Measurements from ENCODE around the gene TPX2. TPM values are rescaled to one million over a fixed set of nuclear protein-coding genes. Genes with fewer than 3 reads are reported as not detected.
"Not testable (repeated sequence)": the region's sequence is repeated elsewhere in the genome, so short reads cannot be mapped to it uniquely, and the experiment has no call there.

Gene TPX2
- total RNA-seq, 4 donors from 2014 or later = 4.4 to 11.2 (median 9.7) TPM

- H3K4me3 ChIP-seq = peak overlapping the region; percentile 76
- H3K4me1 ChIP-seq = peaks cover 9% of the 10 kb centered on the region
- H3K9me3 ChIP-seq = no peaks in the 10 kb centered on the region
- H3K27ac ChIP-seq = no peak overlapping the region
- H3K27me3 ChIP-seq = no peaks in the 10 kb centered on the region
- TF ChIP-seq EP300 (IDR thresholded peaks at IDR 0.05) = no peak
- TF ChIP-seq POLR2AphosphoS5 (IDR thresholded peaks at IDR 0.05) = no peak
- no peak for TF ChIP-seq CTCF (IDR thresholded peaks at IDR 0.05)
- no peak for TF ChIP-seq POLR2A (IDR thresholded peaks at IDR 0.05)
- no peak for DNase-seq (ENCODE audit: low spot score in 2 of 2)
- WGBS = 16% methylated on average over 1 of the region's 1 CpG
- H3K36me3 ChIP-seq = no peaks in the 10 kb centered on the region
Measured at GRCh38 chr20:31740208-31740607, 1.1 kb downstream of the TPX2 start.

GRCh38 chr20:31740656-31741323, 1.7 kb downstream of the TPX2 start:
- DNase-seq (ENCODE audit: low spot score in 2 of 2) = no peak
- peaks cover 9% of the 10 kb centered on the region for H3K4me1 ChIP-seq
- WGBS = 55% methylated on average over 1 of the region's 1 CpG
- no peak overlapping the region for H3K27ac ChIP-seq
- H3K9me3 ChIP-seq = no peaks in the 10 kb centered on the region
- H3K36me3 ChIP-seq = no peaks in the 10 kb centered on the region
- H3K27me3 ChIP-seq = no peaks in the 10 kb centered on the region
- TF ChIP-seq CTCF (IDR thresholded peaks at IDR 0.05) (no peak), EP300 (IDR thresholded peaks at IDR 0.05) (no peak), POLR2AphosphoS5 (IDR thresholded peaks at IDR 0.05) (no peak)
- H3K4me3 ChIP-seq = no peak overlapping the region

GRCh38 chr20:31746068-31746878, 7.2 kb downstream of the TPX2 start:
- TF ChIP-seq CTCF (IDR thresholded peaks at IDR 0.05) (no peak), POLR2A (IDR thresholded peaks at IDR 0.05) (no peak), POLR2AphosphoS5 (IDR thresholded peaks at IDR 0.05) (no peak), EP300 (IDR thresholded peaks at IDR 0.05) (no peak)
- DNase-seq (ENCODE audit: low spot score in 2 of 2) = no peak
- WGBS = 12% methylated on average over 1 of the region's 1 CpG
- no peaks in the 10 kb centered on the region for H3K9me3 ChIP-seq
- peaks cover 7% of the 10 kb centered on the region for H3K4me1 ChIP-seq
- H3K27me3 ChIP-seq = no peaks in the 10 kb centered on the region
- H3K36me3 ChIP-seq = no peaks in the 10 kb centered on the region
- H3K4me3 ChIP-seq = no peak overlapping the region
- H3K27ac ChIP-seq = no peak overlapping the region

GRCh38 chr20:31747028-31747427, 7.9 kb downstream of the TPX2 start:
- H3K36me3 ChIP-seq; H3K4me1 ChIP-seq; H3K4me3 ChIP-seq; H3K27me3 ChIP-seq; DNase-seq (ENCODE audit: low spot score in 2 of 2); H3K9me3 ChIP-seq; H3K27ac ChIP-seq: not testable (repeated sequence)
- WGBS = 82% methylated on average over 14 of the region's 14 CpGs

- no peaks in the 10 kb centered on the region for H3K9me3 ChIP-seq
- no peaks in the 10 kb centered on the region for H3K27me3 ChIP-seq
- TF ChIP-seq EP300 (IDR thresholded peaks at IDR 0.05) (no peak), POLR2AphosphoS5 (IDR thresholded peaks at IDR 0.05) (no peak), CTCF (IDR thresholded peaks at IDR 0.05) (no peak), POLR2A (IDR thresholded peaks at IDR 0.05) (no peak)
- no peaks in the 10 kb centered on the region for H3K36me3 ChIP-seq
- WGBS = 37% methylated on average over 5 of the region's 5 CpGs
- peaks cover 7% of the 10 kb centered on the region for H3K4me1 ChIP-seq
- no peak for DNase-seq (ENCODE audit: low spot score in 2 of 2)
- no peak overlapping the region for H3K27ac ChIP-seq
- no peak overlapping the region for H3K4me3 ChIP-seq
Measured at GRCh38 chr20:31747640-31748039, 8.6 kb downstream of the TPX2 start.
